Neural progenitor cell (in vitro differentiated cells): ENCODE measurements around the gene EPB41L3.

Experiments
- EZH2 ChIP-seq: fragments of 200-600 bp; sonication (generic); IDR thresholded peaks from 2 replicates; pipeline ENCODE4 v1.6.1; 2017; ENCODE audit warnings: antibody characterized with exemption, mild to moderate bottlenecking, moderate library complexity
- EZH2phosphoT487 ChIP-seq: fragments of 200-600 bp; sonication (generic); IDR thresholded peaks from 2 replicates; pipeline ENCODE4 v1.6.1; 2017; ENCODE audit warnings: antibody characterized with exemption
- TF ChIP-seq, protein P1 (sequence below): fragments of 200-600 bp; sonication (generic); IDR thresholded peaks from 2 replicates; pipeline ENCODE4 v1.5.1; 2017; ENCODE audit warnings: antibody characterized with exemption, mild to moderate bottlenecking

GRCh38 chr18:5447442-5447841, 96.4 kb downstream of the EPB41L3 start:
- TF ChIP-seq, protein P1, sequence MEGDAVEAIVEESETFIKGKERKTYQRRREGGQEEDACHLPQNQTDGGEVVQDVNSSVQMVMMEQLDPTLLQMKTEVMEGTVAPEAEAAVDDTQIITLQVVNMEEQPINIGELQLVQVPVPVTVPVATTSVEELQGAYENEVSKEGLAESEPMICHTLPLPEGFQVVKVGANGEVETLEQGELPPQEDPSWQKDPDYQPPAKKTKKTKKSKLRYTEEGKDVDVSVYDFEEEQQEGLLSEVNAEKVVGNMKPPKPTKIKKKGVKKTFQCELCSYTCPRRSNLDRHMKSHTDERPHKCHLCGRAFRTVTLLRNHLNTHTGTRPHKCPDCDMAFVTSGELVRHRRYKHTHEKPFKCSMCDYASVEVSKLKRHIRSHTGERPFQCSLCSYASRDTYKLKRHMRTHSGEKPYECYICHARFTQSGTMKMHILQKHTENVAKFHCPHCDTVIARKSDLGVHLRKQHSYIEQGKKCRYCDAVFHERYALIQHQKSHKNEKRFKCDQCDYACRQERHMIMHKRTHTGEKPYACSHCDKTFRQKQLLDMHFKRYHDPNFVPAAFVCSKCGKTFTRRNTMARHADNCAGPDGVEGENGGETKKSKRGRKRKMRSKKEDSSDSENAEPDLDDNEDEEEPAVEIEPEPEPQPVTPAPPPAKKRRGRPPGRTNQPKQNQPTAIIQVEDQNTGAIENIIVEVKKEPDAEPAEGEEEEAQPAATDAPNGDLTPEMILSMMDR, result no peak
- no peak for TF ChIP-seq EZH2phosphoT487
- TF ChIP-seq EZH2, result no peak
